GM21381 (cell line): Measurements from ENCODE around the gene CHSY1.

Experiments
- ATAC-seq: cut with Tn5 transposase; IDR thresholded peaks from one replicate; pipeline ENCODE4 v1.9.1; 2021; ENCODE audit warnings: mild to moderate bottlenecking, moderate library complexity; ENCODE audit not compliant: unreplicated experiment

The CHSY1 gene

GRCh38 chr15:101213570-101213969, 38.3 kb downstream of the CHSY1 start:
- no peak for ATAC-seq

GRCh38 chr15:101213147-101213546, 38.7 kb downstream of the CHSY1 start:
- ATAC-seq: no peak

- no peak for ATAC-seq
Observed at GRCh38 chr15:101211897-101212296, 40.0 kb downstream of the CHSY1 start.

DNA sequence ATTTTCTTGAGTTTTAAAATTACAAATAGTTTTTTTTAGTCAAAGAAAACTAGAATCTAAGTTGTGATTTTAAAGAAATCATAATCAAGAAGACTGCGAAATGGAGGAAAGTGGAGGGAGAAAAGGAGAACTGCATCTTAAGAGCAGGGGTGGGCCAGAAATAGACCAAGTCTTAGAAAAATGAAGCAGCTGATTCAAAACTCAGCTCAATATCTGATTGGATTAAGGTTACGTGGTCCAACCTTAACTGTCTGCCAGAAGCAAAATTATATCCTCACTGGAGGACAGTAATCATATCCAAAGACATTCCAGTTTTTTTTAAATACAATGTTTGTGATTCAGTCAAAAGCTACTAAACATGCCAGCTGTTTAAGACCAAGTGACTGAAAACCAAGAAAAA, 41.4 kb downstream of the CHSY1 start:
- ATAC-seq: no peak

DNA sequence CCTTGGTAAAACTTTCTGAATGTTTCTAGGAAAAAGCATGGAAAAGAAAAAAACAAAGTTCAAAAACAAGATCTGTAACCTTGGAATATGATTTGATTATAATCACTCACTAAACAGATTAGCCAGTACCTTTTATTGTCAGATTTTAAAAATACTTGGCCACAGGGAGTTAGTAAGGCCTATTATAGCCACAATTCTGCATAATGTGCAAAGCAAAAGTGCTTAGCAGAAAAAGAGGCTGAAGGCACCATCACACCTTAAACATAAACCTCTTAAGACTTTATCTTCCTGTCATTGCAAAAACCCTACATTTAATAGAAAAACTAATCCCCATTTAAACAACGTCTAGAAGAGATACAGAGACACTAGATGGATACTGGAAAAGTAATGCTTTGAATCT, 41.8 kb downstream of the CHSY1 start:
- no peak for ATAC-seq

DNA sequence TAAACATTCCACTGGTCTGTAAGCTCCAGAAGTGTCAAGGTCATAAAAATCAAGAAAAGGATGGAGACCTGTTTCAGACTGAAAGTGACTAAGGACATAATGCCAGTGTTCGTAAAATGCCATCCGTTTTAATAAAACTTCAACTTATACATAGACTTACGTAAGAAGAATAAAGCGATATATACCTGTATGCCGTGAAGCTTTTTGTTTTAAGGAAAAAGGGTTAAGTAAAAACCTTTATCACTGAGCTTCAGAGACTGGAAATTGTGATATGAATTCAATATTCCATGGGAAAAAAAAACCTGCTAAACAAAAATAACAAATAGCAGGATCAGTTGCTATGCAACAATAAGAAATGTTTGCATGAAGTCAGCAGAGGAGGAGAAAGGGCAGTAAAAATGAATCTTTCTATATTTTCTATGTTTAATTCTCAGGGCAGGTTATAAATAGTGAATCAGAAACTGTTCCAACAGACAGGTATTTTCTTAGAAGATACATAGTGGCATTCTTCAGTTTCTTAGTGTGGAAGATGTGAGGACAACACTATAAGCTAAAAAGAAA, 42.5 kb downstream of the CHSY1 start:
- no peak for ATAC-seq

GRCh38 chr15:101207867-101208288, 44.0 kb downstream of the CHSY1 start:
- no peak for ATAC-seq

DNA sequence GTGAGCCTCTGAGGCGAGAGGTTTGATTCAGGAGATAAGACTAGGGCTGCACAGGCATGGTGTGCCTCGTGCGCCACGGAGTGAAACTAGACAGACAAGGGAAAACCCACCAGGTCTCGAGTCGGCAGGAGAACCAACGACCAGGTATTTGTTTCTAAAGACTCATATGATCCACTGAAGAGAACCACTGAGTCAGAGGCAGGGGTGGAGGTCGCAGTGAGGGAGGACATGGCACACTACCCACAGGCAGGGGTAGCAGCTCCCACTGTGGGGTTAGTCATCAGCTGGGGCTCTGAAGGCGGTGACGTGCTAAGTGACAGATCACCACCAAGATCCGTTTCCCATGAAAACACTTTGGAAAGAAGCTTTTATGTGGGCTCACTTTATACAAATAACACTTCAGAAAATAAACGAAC, 45.7 kb downstream of the CHSY1 start:
- ATAC-seq: no peak

DNA sequence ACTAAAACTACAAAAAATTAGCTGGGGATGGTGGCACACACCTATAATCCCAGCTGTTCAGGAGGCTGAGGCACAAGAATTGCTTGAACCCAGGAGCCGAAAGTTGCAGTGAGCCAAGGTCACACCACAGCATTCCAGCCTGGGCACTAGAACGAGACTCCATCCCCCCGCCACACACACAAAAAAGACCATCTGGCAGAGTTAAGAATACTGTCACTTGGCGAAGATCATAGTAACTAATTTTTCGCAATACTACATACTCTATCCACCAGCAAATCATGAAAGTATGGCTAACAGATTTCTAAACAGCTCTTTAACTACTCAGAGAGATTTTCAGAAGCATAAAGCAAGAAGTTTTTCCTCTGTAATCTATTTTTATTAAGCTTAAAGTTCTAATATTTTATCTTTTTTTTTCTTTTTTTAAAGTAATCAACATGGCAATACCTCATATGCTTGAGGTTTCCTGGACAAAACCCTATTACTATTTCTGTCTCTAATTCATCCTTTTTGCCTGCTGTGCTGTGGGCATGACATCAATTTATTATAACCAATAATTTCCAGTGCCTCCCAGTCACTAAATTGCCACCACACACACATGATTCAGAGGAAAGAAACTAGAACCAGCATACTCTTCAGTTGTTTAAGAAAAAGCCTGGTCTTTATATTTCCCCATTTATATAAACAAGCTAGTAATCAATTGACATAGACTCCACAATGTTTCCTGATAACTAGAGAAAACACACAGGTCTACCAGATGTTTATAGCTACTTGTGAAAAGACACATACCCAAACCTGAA, 46.9 kb downstream of the CHSY1 start:
- no peak for ATAC-seq

DNA sequence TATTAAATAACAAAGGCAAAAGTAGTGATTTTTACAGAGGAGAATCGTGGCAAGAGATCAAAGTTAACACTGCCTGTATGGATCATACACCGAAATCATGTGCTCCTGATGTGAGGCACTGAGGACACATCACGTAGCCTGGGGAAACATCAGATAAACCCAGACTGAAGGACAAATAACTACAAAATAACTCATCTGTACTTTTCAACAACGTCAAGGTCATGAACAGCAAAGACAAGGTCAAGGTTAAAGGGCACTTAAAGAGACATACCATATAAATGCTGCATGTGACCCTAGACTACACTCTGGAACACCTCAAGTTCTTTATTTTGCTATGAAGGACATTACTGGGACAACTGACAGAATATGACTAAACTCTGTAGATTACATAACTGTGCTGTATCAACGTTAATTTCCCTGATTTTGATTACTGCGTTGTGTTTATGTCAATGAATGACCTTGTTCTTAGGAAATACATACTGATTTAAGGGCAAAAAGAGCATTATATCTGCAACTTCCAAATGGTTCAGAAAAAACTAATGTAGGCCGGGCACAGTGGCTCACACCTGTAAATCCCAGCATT, 48.1 kb downstream of the CHSY1 start:
- ATAC-seq: no peak

DNA sequence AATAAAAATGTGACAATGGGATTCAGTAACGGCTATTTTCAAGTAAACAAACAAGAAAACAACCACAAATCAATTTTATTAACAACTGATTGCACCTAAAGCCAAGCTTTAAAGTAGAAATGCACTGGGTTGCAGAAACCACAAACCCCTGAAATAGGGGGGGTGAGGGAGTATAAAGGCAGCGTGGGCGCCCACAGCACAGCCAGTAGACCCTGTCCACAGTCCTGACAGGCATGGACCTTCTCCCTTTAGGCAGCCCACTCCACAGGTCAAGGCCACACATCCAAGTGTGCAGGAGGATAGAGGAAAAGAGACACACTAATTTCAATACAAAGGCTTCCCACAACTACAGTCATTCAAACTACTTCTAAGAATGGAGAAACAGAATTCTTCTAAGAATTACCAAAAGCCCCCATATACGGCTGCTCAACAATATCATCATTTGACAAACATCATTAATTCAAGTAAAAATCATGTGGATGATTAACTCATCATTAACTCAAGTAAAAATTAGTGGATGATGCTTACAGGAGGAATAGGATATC, 48.7 kb downstream of the CHSY1 start:
- no peak for ATAC-seq

GRCh38 chr15:101201411-101202174, 50.3 kb downstream of the CHSY1 start:
- no peak for ATAC-seq

DNA sequence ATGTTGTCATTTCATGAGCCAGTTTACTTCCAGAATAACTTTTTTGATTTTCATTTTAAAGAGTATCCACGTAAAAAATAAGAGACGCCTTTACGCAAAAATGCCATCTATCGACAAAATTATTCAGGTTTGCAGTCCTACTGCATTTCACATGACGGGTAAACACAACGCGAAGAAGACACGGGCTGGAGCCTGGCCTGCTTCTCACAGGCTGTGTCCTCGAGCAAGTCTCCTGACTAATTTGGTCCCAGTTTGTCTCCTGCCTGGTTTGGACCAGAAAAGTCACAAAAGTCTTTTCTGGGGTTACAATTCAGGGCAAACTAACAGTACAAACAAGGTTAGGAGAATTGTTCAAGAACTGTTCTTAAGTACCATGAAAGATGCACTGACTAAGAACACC, 51.7 kb downstream of the CHSY1 start:
- no peak for ATAC-seq

DNA sequence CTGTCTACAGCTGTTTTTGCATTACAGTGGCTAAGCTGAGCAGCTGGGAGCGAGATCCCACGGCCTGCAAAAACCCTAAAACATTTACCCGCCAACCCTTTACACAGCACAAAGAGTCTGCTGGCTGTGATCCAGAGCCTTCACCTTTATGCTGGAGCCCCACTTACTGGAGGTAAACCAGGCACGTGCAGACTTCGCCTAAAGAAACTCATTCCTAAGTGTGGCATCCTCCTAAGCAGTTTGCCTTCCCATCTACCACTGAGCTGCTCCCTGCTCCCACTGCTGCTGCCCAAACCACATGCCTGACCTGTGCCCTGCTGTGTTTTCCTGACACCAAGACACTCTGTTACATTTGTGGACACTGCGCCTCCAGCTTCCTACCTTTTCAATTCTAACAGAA, 53.0 kb downstream of the CHSY1 start:
- ATAC-seq: no peak

- no peak for ATAC-seq
Observed at GRCh38 chr15:101198031-101198575, 53.7 kb downstream of the CHSY1 start.

- ATAC-seq: no peak
Observed at GRCh38 chr15:101194546-101195125, 57.2 kb downstream of the CHSY1 start.

DNA sequence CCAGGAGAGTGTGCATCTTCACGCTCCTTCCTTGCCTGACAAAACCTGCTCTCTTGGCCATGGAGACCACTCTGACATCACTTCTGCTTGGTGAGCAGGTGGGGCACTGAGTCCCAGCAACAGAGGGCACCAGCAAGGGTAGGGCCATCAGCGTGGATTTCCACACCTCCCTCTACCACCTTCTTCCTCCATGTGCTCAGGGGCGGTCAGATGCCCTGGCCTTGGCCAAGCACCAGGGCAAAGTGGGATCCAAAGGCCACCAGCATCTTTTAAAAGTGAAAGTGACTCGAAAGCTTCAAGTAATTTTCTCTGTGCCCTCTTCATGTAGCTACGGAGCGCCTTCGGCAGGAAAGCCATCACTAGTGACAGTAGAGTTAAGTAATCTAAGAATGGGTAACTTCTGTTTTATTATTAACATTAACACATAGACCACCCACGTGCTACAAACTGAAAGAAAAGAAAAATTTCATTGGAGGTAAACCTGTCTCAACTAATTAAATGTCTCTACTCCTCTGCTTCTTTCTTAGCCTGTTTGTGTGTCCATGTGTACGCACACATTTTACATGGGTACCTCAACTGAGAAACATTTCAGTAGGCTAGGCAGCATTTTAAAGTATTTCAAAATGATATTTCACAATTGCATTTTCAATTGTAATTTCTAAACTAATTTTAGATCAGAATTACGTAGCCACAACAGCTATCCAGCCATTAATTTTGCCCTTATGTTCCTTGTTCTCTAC, 57.9 kb downstream of the CHSY1 start:
- ATAC-seq: no peak

DNA sequence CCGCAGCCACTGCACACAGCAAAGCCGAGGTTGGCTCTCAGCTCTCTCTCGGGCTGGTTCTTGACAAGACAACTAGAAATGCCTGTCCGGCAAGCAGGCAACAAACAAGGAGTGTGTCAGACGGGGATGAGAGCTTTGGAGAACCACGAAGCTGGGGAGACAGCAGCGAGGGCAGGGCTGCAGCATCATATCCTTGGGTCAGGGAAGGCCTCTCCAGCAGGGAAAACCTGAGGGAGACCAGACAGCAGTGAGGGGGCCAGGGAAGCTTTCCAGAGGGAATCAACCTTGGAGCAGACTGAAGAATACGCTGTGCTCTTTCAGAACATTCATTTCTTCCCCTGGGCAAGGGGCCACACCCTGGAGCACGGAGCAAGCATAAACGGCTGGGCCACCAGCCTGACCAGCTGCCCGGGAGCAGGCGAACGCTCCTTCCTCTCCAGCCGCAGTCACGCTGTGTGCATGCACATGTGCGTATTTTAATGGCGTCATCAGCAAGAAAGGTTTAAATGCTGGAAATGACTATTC, 58.7 kb downstream of the CHSY1 start:
- ATAC-seq: no peak

GRCh38 chr15:101192081-101192480, 59.8 kb downstream of the CHSY1 start:
- ATAC-seq: no peak

DNA sequence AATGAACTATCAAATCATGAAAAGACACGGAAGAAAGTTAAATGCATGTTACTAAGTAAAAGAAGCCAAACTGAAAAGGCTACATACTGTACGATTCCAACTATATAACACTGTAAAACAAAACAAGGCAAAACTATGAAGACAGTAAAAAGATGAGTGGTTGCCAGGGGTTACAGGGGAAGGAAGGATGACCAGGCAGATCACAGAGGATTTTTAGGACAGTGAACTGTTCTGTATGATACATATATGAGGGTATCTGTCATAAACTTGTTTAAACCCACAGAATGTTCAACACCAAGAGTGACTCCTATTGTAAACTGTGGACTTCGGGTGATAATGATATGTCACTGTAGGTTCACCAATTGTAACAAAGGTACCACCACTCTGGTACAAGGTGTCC, 60.6 kb downstream of the CHSY1 start:
- no peak for ATAC-seq
